Measurements from ENCODE around the gene SLC49A4.

- TF ChIP-seq CTCF (IDR thresholded peaks at IDR 0.05) (no peak), EZH2 (IDR thresholded peaks at IDR 0.05; ENCODE audit: borderline replicate concordance, insufficient read depth, low read depth, low read length, poor library complexity, severe bottlenecking) (no peak)
Measured at GRCh38 chr3:122782804-122783203, 12.1 kb upstream of the SLC49A4 start.

Data from B cell (primary cell).